ENCODE results near the gene ATRNL1. TPM values are rescaled to one million over a fixed set of nuclear protein-coding genes. Genes with fewer than 3 reads are reported as not detected.

The ATRNL1 gene
- total RNA-seq, 2 donors from 2014 or later, result 0.37 to 2.9 TPM

DNA sequence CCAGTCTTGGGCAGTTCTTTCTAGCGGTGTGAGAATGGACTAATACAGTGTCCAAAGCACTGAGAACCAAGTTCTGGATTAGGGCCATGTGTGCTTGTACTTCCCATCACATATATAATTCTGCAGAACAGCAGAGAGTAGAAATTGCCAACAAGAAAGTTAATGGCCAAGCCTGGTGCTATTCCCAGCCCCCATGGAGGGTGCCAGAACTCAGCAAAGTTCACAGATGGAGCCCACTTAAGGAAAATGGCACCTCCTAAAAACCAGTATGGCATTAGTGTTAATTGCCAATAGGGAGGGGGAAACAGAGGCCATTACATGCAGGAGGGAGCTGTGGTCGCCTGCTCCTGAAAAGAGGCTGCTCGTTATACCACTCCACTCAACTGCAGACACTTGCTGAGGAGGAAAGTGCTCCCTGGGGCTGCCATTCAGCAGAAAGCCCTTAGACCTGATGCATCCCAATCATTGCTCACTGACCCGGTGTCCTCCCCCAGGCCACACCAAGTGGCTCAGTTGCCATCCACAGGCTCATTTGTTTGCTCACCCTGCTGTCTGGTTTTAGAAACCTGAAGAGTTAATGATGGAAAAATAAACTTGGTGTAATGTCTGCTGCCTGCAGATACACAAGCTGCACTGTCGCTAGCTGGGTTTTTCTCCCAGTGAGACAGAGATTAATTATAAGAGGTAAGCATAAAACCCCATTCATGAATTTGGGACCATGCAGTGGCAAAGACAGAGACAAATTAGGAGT, 899.2 kb downstream of the ATRNL1 start:
- Histone ChIP-seq H3K9ac (ENCODE audit: low read depth in 2 of 2, low read length in 2 of 2) (no peak overlapping the region), H3K27me3 (no peaks in the 10 kb centered on the region), H3K27ac (no peak overlapping the region), H3K9me3 (no peaks in the 10 kb centered on the region), H3K36me3 (no peaks in the 10 kb centered on the region), H3K4me1 (no peaks in the 10 kb centered on the region), H3K4me3 (no peak overlapping the region)
- intact Hi-C loops (cut with DNase I), result no loop called here
- TF ChIP-seq, protein P1, sequence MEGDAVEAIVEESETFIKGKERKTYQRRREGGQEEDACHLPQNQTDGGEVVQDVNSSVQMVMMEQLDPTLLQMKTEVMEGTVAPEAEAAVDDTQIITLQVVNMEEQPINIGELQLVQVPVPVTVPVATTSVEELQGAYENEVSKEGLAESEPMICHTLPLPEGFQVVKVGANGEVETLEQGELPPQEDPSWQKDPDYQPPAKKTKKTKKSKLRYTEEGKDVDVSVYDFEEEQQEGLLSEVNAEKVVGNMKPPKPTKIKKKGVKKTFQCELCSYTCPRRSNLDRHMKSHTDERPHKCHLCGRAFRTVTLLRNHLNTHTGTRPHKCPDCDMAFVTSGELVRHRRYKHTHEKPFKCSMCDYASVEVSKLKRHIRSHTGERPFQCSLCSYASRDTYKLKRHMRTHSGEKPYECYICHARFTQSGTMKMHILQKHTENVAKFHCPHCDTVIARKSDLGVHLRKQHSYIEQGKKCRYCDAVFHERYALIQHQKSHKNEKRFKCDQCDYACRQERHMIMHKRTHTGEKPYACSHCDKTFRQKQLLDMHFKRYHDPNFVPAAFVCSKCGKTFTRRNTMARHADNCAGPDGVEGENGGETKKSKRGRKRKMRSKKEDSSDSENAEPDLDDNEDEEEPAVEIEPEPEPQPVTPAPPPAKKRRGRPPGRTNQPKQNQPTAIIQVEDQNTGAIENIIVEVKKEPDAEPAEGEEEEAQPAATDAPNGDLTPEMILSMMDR (IDR thresholded peaks at IDR 0.05), result no peak
- DNase-seq, result no peak

DNA sequence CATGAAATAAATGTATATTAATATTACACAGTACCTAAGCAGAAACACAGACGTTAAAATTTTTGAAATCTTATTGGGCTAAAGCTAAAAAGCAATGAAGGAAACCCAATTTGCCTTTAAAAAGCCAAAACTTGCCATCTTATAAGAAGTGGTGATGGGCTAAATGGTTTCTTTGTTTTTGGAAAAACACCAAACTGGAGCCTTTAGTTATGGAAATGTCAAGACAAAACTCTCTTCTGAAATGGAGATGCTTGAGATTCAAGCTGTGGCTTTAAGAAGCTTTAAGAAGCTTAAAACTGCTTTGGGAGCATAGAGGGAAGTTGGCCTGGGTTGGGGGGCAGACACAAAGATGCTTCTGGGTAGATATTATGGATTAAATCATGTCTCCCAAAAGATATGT, 902.9 kb downstream of the ATRNL1 start:
- Histone ChIP-seq H3K9ac (ENCODE audit: low read depth in 2 of 2, low read length in 2 of 2) (no peak overlapping the region), H3K36me3 (no peaks in the 10 kb centered on the region), H3K9me3 (no peaks in the 10 kb centered on the region), H3K27me3 (no peaks in the 10 kb centered on the region), H3K4me1 (no peaks in the 10 kb centered on the region), H3K4me3 (no peak overlapping the region), H3K27ac (no peak overlapping the region)
- intact Hi-C loops (cut with DNase I), result no loop called here
- DNase-seq, result no peak
- TF ChIP-seq, protein P1 (IDR thresholded peaks at IDR 0.05), result no peak

DNA sequence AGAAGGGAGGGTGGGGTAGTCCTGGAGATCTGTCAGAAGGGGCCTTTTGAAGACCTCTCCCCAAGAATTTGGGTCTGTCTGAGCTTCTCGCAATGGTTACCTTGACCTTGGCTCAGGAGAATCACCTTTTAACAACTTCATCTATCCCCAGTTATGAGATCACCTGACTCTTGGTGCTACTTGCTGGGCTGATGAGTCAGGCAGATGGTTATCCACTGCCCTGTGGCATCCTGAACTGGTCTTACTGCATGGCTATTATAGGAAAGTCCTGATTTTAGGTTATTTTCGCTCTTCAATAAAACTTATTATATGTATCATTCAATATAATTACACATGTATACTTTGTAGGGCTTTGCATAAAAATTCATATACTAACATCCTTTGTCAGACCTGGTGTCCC, 905.1 kb downstream of the ATRNL1 start:
- TF ChIP-seq, protein P1 (IDR thresholded peaks at IDR 0.05), result no peak

More for the DNA sequence above, 905.1 kb downstream of the ATRNL1 start:
- Histone ChIP-seq H3K9me3 (no peaks in the 10 kb centered on the region), H3K4me1 (no peaks in the 10 kb centered on the region), H3K9ac (ENCODE audit: low read depth in 2 of 2, low read length in 2 of 2) (no peak overlapping the region), H3K36me3 (no peaks in the 10 kb centered on the region), H3K4me3 (no peak overlapping the region), H3K27me3 (no peaks in the 10 kb centered on the region), H3K27ac (no peak overlapping the region)
- intact Hi-C loops (cut with DNase I), result no loop called here
- no peak for DNase-seq

Other genes starting within 250 kb of the ATRNL1 start
- gene TRUB1, start 155.2 kb upstream of the ATRNL1 start, total RNA-seq, result 10 to 100 TPM; 15.1 to 20.3 TPM

All from colonic mucosa (tissue), 4 donors.